Activated CD8-positive, alpha-beta memory T cell treated with anti-CD3 and anti-CD28 coated beads, Interleukin-2, amount 50 U/mL, for 1 hour (primary cell): ENCODE measurements around the gene ICA1L.
A peak's percentile ranks its signal among the peaks of the same experiment; 100 is the strongest.
"Not testable (repeated sequence)": the region's sequence is repeated elsewhere in the genome, so short reads cannot be mapped to it uniquely, and the experiment has no call there.

Experiments used
- DNase-seq: peaks from one replicate; pipeline ENCODE4 v3.0.0-alpha.2; 2020; ENCODE audit errors: extremely low read depth

Gene ICA1L

GRCh38 chr2:202847693-202848524 is 23.7 kb downstream of the ICA1L start:
- DNase-seq = no peak

- no peak for DNase-seq
Observed at GRCh38 chr2:202844656-202845055, 26.9 kb downstream of the ICA1L start.

GRCh38 chr2:202842690-202843089 is 28.9 kb downstream of the ICA1L start:
- DNase-seq = no peak

GRCh38 chr2:202841090-202841867 is 30.3 kb downstream of the ICA1L start:
- DNase-seq = no peak

GRCh38 chr2:202831242-202832220 is 40.0 kb downstream of the ICA1L start:
- DNase-seq = peak; percentile 5

GRCh38 chr2:202824901-202825300 is 46.7 kb downstream of the ICA1L start:
- DNase-seq = no peak

- no peak for DNase-seq
Observed at GRCh38 chr2:202822411-202822810, 49.2 kb downstream of the ICA1L start.

GRCh38 chr2:202821206-202822160 is 50.1 kb downstream of the ICA1L start:
- no peak for DNase-seq

GRCh38 chr2:202818321-202818720 is 53.2 kb downstream of the ICA1L start:
- DNase-seq = no peak

GRCh38 chr2:202817771-202818170 is 53.8 kb downstream of the ICA1L start:
- no peak for DNase-seq

GRCh38 chr2:202815548-202816360 is 55.8 kb downstream of the ICA1L start:
- DNase-seq = no peak

GRCh38 chr2:202814226-202814625 is 57.3 kb downstream of the ICA1L start:
- no peak for DNase-seq

GRCh38 chr2:202813387-202813786 is 58.2 kb downstream of the ICA1L start:
- no peak for DNase-seq

- no peak for DNase-seq
Observed at GRCh38 chr2:202808754-202809153, 62.8 kb downstream of the ICA1L start.

- not testable (repeated sequence) for DNase-seq
Observed at GRCh38 chr2:202807431-202808138, 64.0 kb downstream of the ICA1L start.

GRCh38 chr2:202805911-202806310 is 65.7 kb downstream of the ICA1L start:
- not testable (repeated sequence) for DNase-seq

GRCh38 chr2:202797944-202798343 is 73.6 kb downstream of the ICA1L start:
- no peak for DNase-seq

GRCh38 chr2:202790676-202791075 is 80.9 kb downstream of the ICA1L start:
- DNase-seq = no peak

GRCh38 chr2:202786842-202787241 is 84.7 kb downstream of the ICA1L start:
- no peak for DNase-seq
